ENCODE measurements around the gene MORN1. TPM values are rescaled to one million over a fixed set of nuclear protein-coding genes. Genes with fewer than 3 reads are reported as not detected.

Gene MORN1
- total and polyA plus RNA-seq, 2 experiments from 2014 or later: 4.8 to 11.1 TPM

- no peak overlapping the region for H3K4me3 Mint-ChIP-seq
- peaks cover 5% of the 10 kb centered on the region for H3K27me3 Mint-ChIP-seq (ENCODE audit: insufficient read depth, low read depth, poor library complexity)
- Histone ChIP-seq H3F3A (replicated peaks; ENCODE audit: low read depth) (no peaks in the 10 kb centered on the region), H2AFZ (no peak overlapping the region), H3K4me2 (no peak overlapping the region), H3K4me3 (no peak overlapping the region), H3K9me2 (ENCODE audit: insufficient read depth) (no peaks in the 10 kb centered on the region), H4K20me1 (replicated peaks; ENCODE audit: insufficient read depth) (no peaks in the 10 kb centered on the region), H3K27me3 (ENCODE audit: insufficient read depth) (no peaks in the 10 kb centered on the region), H3K4me1 (ENCODE audit: insufficient read depth) (no peaks in the 10 kb centered on the region), H3K36me3 (ENCODE audit: insufficient read depth) (no peaks in the 10 kb centered on the region), H3K27ac (ENCODE audit: low read depth) (no peak overlapping the region), H3K79me2 (replicated peaks; ENCODE audit: insufficient read depth) (no peaks in the 10 kb centered on the region)
- H3K9me3 Mint-ChIP-seq: peaks cover 3% of the 10 kb centered on the region; the same call in 1 of the 3 replicates
- DNase-seq (ENCODE audit: low spot score): no peak
- H3K36me3 Mint-ChIP-seq (ENCODE audit: low read depth): no peaks in the 10 kb centered on the region
- H3K27ac Mint-ChIP-seq: no peak overlapping the region
- no peaks in the 10 kb centered on the region for H3K4me1 Mint-ChIP-seq
- no peak for TF ChIP-seq POLR2AphosphoS5 (IDR thresholded peaks at IDR 0.05; ENCODE audit: low read depth)
- TF ChIP-seq ZNF331 (CRISPR knock-in tag; IDR thresholded peaks at IDR 0.05; ENCODE audit: low read depth): no peak
- TF ChIP-seq NANOG (IDR thresholded peaks at IDR 0.05; ENCODE audit: borderline replicate concordance): no peak
- no peak for TF ChIP-seq STAT1 (IDR thresholded peaks at IDR 0.05; ENCODE audit: unreplicated experiment)
- no peak for TF ChIP-seq ZNF114 (CRISPR knock-in tag; IDR thresholded peaks at IDR 0.05)
- TF ChIP-seq REST (IDR thresholded peaks at IDR 0.05; ENCODE audit: unreplicated experiment): no peak
- no peak for TF ChIP-seq JUNB (IDR thresholded peaks at IDR 0.05; ENCODE audit: unreplicated experiment)
- TF ChIP-seq EZH2phosphoT487 (IDR thresholded peaks at IDR 0.05; ENCODE audit: unreplicated experiment): no peak
- TF ChIP-seq CREB1 (CRISPR knock-in tag; IDR thresholded peaks at IDR 0.05; ENCODE audit: low read depth): no peak
- TF ChIP-seq EZH2 (IDR thresholded peaks at IDR 0.05; ENCODE audit: low read depth, unreplicated experiment): no peak
- TF ChIP-seq ZNF462 (CRISPR knock-in tag; IDR thresholded peaks at IDR 0.05): no peak
- no peak for TF ChIP-seq ETS1 (IDR thresholded peaks at IDR 0.05)
- no peak for TF ChIP-seq CTCF (conservative IDR thresholded peaks at IDR 0.05; ENCODE audit: low read depth in 2 of 2)
- ATAC-seq: no peak
Observed at GRCh38 chr1:2422523-2422922, 31.2 kb upstream of the MORN1 start.

All from GM23338 (cell line).